ENCODE results near the gene MAPT.

GRCh38 chr17:45972531-45972930 is 78.2 kb downstream of the MAPT start:
- TF ChIP-seq CTCF (IDR thresholded peaks at IDR 0.05): no peak
- no peak for TF ChIP-seq EZH2 (IDR thresholded peaks at IDR 0.05)
